Sigmoid colon (tissue), 7 donors: ENCODE measurements around the gene EYA3. TPM values are rescaled to one million over a fixed set of nuclear protein-coding genes. Genes with fewer than 3 reads are reported as not detected.

Source experiments
- DNase-seq: peaks from one replicate; pipeline ENCODE4 v3.0.0-alpha.2; 2019
- H3K27ac ChIP-seq, 4 donors: fragments of 200-600 bp; sonication (generic); one replicate each; pipeline ENCODE4 v1.5.1; 2016 to 2019; ENCODE audit warnings: mild to moderate bottlenecking in 1 of 4
- H3K27me3 ChIP-seq, 3 donors: fragments of 200-600 bp; sonication (generic); one replicate each; pipeline ENCODE4 v1.5.1; 2019; ENCODE audit warnings: mild to moderate bottlenecking in 1 of 3
- H3K36me3 ChIP-seq, 4 donors: fragments of 200-600 bp; sonication (generic); one replicate each; pipeline ENCODE4 v1.5.1; 2016 to 2019
- H3K4me1 ChIP-seq, 4 donors: fragments of 200-600 bp; sonication (generic); one replicate each; pipeline ENCODE4 v1.5.1; 2017 to 2019
- H3K4me3 ChIP-seq, 4 donors: fragments of 200-600 bp; sonication (generic); one replicate each; pipeline ENCODE4 v1.5.1; 2017 to 2019; ENCODE audit warnings: mild to moderate bottlenecking in 2 of 4, moderate library complexity in 1 of 4
- H3K9me3 ChIP-seq, 4 donors: fragments of 200-600 bp in 3 of 4; sonication (generic) in 3 of 4; one replicate each; pipeline versions ENCODE4 v1.5.1 to v1.6.1; 2013 to 2019
- CTCF ChIP-seq, 4 experiments: fragments of 450-650 bp in 3 of 4; fragments of 200-600 bp in 1 of 4; IDR thresholded peaks; one replicate each; pipeline ENCODE4 v1.5.1; 2016 to 2019; ENCODE audit warnings: antibody characterized with exemption in 4 of 4, mild to moderate bottlenecking in 3 of 4, moderate library complexity in 2 of 4
- EP300 ChIP-seq, 4 donors: sonication (generic); formaldehyde crosslinking; IDR thresholded peaks; one replicate each; pipeline ENCODE4 v1.6.1; 2017; ENCODE audit warnings: antibody characterized with exemption in 4 of 4
- POLR2A ChIP-seq, 2 donors: fragments of 450-650 bp; IDR thresholded peaks; one replicate each; pipeline ENCODE4 v1.6.1; 2016; ENCODE audit warnings: antibody characterized with exemption in 2 of 2, mild to moderate bottlenecking in 2 of 2, moderate library complexity in 2 of 2
- POLR2AphosphoS5 ChIP-seq, 4 donors: sonication (generic); formaldehyde crosslinking; IDR thresholded peaks; one replicate each; pipeline ENCODE4 v1.6.1; 2017; ENCODE audit warnings: antibody characterized with exemption in 4 of 4
- WGBS, 2 donors: extraction: QIAGEN DNeasy Blood & Tissue Kit; methylation state at CpG; one replicate each; pipeline ENCODE4 v1.1.7; 2013; 5-methylcytosine and 5-hydroxymethylcytosine counted together
- intact Hi-C: fragments of 100-400 bp; cut with DNase I; formaldehyde crosslinking; loops from one replicate; pipeline ENCODE4 v1.15.1; 2023
- polyA plus RNA-seq, 3 donors: library from polyadenylated mRNA; stranded (reverse); fragments of 200-250 nt; gene quantifications; one replicate each; pipeline ENCODE4 v1.2.3, GENCODE V29; 2013
- total RNA-seq, 4 donors: library from RNA; depleted of rRNA; stranded (reverse); fragments of >200 nt; gene quantifications; one replicate each; pipeline ENCODE4 v1.1.0, GENCODE V29; 2016
- donor health status: healthy with polysubstance abuse.
- donor health status: Bipolar disorder and iron deficiency.
- donor health status: healthy.

The EYA3 gene
- total and polyA plus RNA-seq, 7 donors = 2.4 to 10.0 (median 7.9) TPM

GRCh38 chr1:28073867-28074266, 14.5 kb downstream of the EYA3 start:
- Histone ChIP-seq H3K27me3 (no peaks in the 10 kb centered on the region), H3K4me3 (no peak overlapping the region), H3K9me3 (no peaks in the 10 kb centered on the region), H3K4me1 (peaks cover 0 to 17% (median 5%) of the 10 kb centered on the region in 4 donors), H3K27ac (no peak overlapping the region), H3K36me3 (peaks cover 0 to 4% (median 0%) of the 10 kb centered on the region in 4 donors)
- DNase-seq = no peak
- no peak for TF ChIP-seq EP300 (IDR thresholded peaks at IDR 0.05)
- no peak for TF ChIP-seq CTCF (IDR thresholded peaks at IDR 0.05)
- TF ChIP-seq POLR2A (IDR thresholded peaks at IDR 0.05) = no peak
- TF ChIP-seq POLR2AphosphoS5 (IDR thresholded peaks at IDR 0.05) = no peak
- intact Hi-C loops = no loop called here
- 75 to 81% methylated on average over 1 of the region's 1 CpG for WGBS, 2 donors

- Histone ChIP-seq H3K9me3 (no peaks in the 10 kb centered on the region), H3K4me1 (peaks cover 0 to 26% (median 12%) of the 10 kb centered on the region in 4 donors), H3K27me3 (no peaks in the 10 kb centered on the region), H3K36me3 (no peaks in the 10 kb centered on the region), H3K27ac (no peak overlapping the region), H3K4me3 (no peak overlapping the region)
- no peak for DNase-seq
- intact Hi-C loops = no loop called here
- TF ChIP-seq CTCF (IDR thresholded peaks at IDR 0.05) (no peak), POLR2AphosphoS5 (IDR thresholded peaks at IDR 0.05) (no peak), POLR2A (IDR thresholded peaks at IDR 0.05) (no peak), EP300 (IDR thresholded peaks at IDR 0.05) (no peak)
Measured at GRCh38 chr1:28071813-28072212, 16.6 kb downstream of the EYA3 start.

- Histone ChIP-seq H3K4me1 (peaks cover 0 to 26% (median 11%) of the 10 kb centered on the region in 4 donors), H3K27ac (no peak overlapping the region), H3K4me3 (no peak overlapping the region), H3K27me3 (no peaks in the 10 kb centered on the region), H3K36me3 (no peaks in the 10 kb centered on the region), H3K9me3 (no peaks in the 10 kb centered on the region)
- TF ChIP-seq POLR2AphosphoS5 (IDR thresholded peaks at IDR 0.05) (no peak), CTCF (IDR thresholded peaks at IDR 0.05) (no peak), POLR2A (IDR thresholded peaks at IDR 0.05) (no peak), EP300 (IDR thresholded peaks at IDR 0.05) (no peak)
- DNase-seq = no peak
- intact Hi-C loops = no loop called here
- 82 to 91% methylated on average over 11 of the region's 11 CpGs for WGBS, 2 donors
Measured at GRCh38 chr1:28070725-28071593, 17.5 kb downstream of the EYA3 start.

GRCh38 chr1:28067523-28068090, 20.8 kb downstream of the EYA3 start:
- no peaks in the 10 kb centered on the region for H3K27me3 ChIP-seq
- DNase-seq = no peak
- no peak overlapping the region for H3K27ac ChIP-seq
- peaks cover 0 to 9% (median 0%) of the 10 kb centered on the region in 4 donors for H3K36me3 ChIP-seq
- no peak for TF ChIP-seq EP300 (IDR thresholded peaks at IDR 0.05)
- TF ChIP-seq POLR2A (IDR thresholded peaks at IDR 0.05) = no peak
- no peak for TF ChIP-seq CTCF (IDR thresholded peaks at IDR 0.05)
- no peak for TF ChIP-seq POLR2AphosphoS5 (IDR thresholded peaks at IDR 0.05)
- H3K4me1 ChIP-seq = peaks cover 0 to 16% (median 7%) of the 10 kb centered on the region in 4 donors
- H3K4me3 ChIP-seq = no peak overlapping the region
- intact Hi-C loops = no loop called here
- WGBS, 2 donors = 37 to 61% methylated on average over 2 of the region's 2 CpGs
- no peaks in the 10 kb centered on the region for H3K9me3 ChIP-seq
